HCT116 (cell line): ENCODE measurements around the gene FNIP2. TPM values are rescaled to one million over a fixed set of nuclear protein-coding genes. Genes with fewer than 3 reads are reported as not detected.

Source experiments
- ATAC-seq: fragments of 200-7000 bp; cut with Tn5 transposase; 2 replicates; pipeline ENCODE4 v1.9.1; 2020; ENCODE audit warnings: mild to moderate bottlenecking, moderate library complexity
- BruUV-seq: library from RNA; stranded (reverse); fragments of 400-500 nt; replicated peaks from 2 replicates; lab custom pipeline; 2021; lab: Mats Ljungman, UMichigan
- CTCF ChIA-PET: fragments of 300-600 bp; sonication (Branson Sonifier 250); formaldehyde crosslinking; loops from one replicate; lab custom pipeline; 2021; ENCODE audit warnings: antibody characterized with exemption; lab: Charles Lee
- POLR2A ChIA-PET: fragments of 300-600, 350-600 bp; sonication (Branson Sonifier 250); formaldehyde crosslinking; loops from one replicate; lab custom pipeline; 2021; ENCODE audit warnings: antibody characterized with exemption; lab: Charles Lee
- RAD21 ChIA-PET, 2 experiments: fragments of 300-600 bp; sonication (Branson Sonifier 250); formaldehyde crosslinking; loops; one replicate each; lab custom pipeline; 2023; ENCODE audit warnings: low total read pairs in 2 of 2; ENCODE audit not compliant: uncharacterized antibody in 2 of 2, unreplicated experiment in 2 of 2, low non-redundant PET in 1 of 2; lab: Charles Lee
- DNase-seq: peaks from one replicate; pipeline ENCODE4 v3.0.0-alpha.2; 2010; ENCODE audit warnings: low read depth, low spot score
- H2AFZ ChIP-seq: fragments of 200-600 bp; shearing (Covaris generic), sonication (generic); 2 replicates; pipeline ENCODE4 v1.6.1; 2017; ENCODE audit warnings: low read depth, mixed run types, mixed read lengths, antibody characterized with exemption, low read length; ENCODE audit not compliant: poor library complexity, severe bottlenecking
- H3K27ac ChIP-seq: 2 replicates; pipeline ENCODE4 v1.5.1; 2012; ENCODE audit warnings: low read depth, low read length
- H3K27me3 ChIP-seq: fragments of 200-600 bp; sonication (generic); 2 replicates; pipeline ENCODE4 v1.6.1; 2016; ENCODE audit warnings: mixed run types, low read length, mixed read lengths; ENCODE audit not compliant: insufficient read depth
- H3K36me3 ChIP-seq, 2 experiments: fragments of 200-500 bp in 1 of 2; fragments of 200-600 bp in 1 of 2; sonication (Bioruptor generic) in 1 of 2; sonication (generic) in 1 of 2; 2 replicates each; pipeline versions ENCODE4 v1.5.1 to v1.6.1; 2014 to 2016; ENCODE audit warnings: low read length in 2 of 2, inconsistent platforms in 1 of 2, mixed read lengths in 1 of 2, mixed run types in 1 of 2; ENCODE audit not compliant: insufficient read depth in 2 of 2, control insufficient read depth in 1 of 2
- H3K4me1 ChIP-seq, 2 experiments: fragments of 200-600 bp in 1 of 2; sonication (generic) in 1 of 2; 2 replicates each; pipeline versions ENCODE4 v1.5.1 to v1.6.1; 2012 to 2017; ENCODE audit warnings: low read length in 2 of 2, inconsistent platforms in 1 of 2, mild to moderate bottlenecking in 1 of 2, mixed read lengths in 1 of 2, mixed run types in 1 of 2, moderate library complexity in 1 of 2; ENCODE audit not compliant: insufficient read depth in 2 of 2, control insufficient read depth in 1 of 2
- H3K4me2 ChIP-seq: fragments of 200-600 bp; sonication (generic); 2 replicates; pipeline ENCODE4 v1.6.1; 2017; ENCODE audit warnings: mixed run types, low read length, mixed read lengths
- H3K4me3 ChIP-seq, 2 experiments: fragments of 200-600 bp in 1 of 2; sonication (generic) in 1 of 2; replicated peaks in 1 of 2; 2 replicates each; pipeline ENCODE4 v1.5.1; 2011 to 2016; ENCODE audit warnings: low read length in 2 of 2, control low read depth in 1 of 2, low read depth in 1 of 2, mild to moderate bottlenecking in 1 of 2, mixed read lengths in 1 of 2, mixed run types in 1 of 2
- H3K79me2 ChIP-seq: fragments of 200-600 bp; sonication (generic); 2 replicates; pipeline ENCODE4 v1.6.1; 2017; ENCODE audit warnings: mild to moderate bottlenecking, mixed run types, low read length, moderate library complexity, mixed read lengths; ENCODE audit not compliant: insufficient read depth
- H3K9ac ChIP-seq: fragments of 200-600 bp; sonication (generic); 2 replicates; pipeline ENCODE4 v1.6.1; 2016; ENCODE audit warnings: low read length, mixed read lengths
- H3K9me2 ChIP-seq: fragments of 200-600 bp; sonication (generic), shearing (Covaris generic); 2 replicates; pipeline ENCODE4 v1.6.1; 2017; ENCODE audit warnings: mixed run types, mild to moderate bottlenecking, moderate library complexity; ENCODE audit not compliant: insufficient read depth
- H3K9me3 ChIP-seq, 2 experiments: fragments of 200-500 bp in 1 of 2; fragments of 200-600 bp in 1 of 2; sonication (Bioruptor generic) in 1 of 2; sonication (generic) in 1 of 2; 2 replicates each; pipeline ENCODE4 v1.6.1; 2014 to 2017; ENCODE audit warnings: low read length in 2 of 2, mixed read lengths in 2 of 2, inconsistent platforms in 1 of 2, low read depth in 1 of 2, mild to moderate bottlenecking in 1 of 2, mixed run types in 1 of 2, moderate library complexity in 1 of 2; ENCODE audit not compliant: control insufficient read depth in 1 of 2, insufficient read depth in 1 of 2
- H4K20me1 ChIP-seq: fragments of 200-600 bp; sonication (generic), shearing (Covaris generic); 2 replicates; pipeline ENCODE4 v1.6.1; 2017; ENCODE audit warnings: mixed run types, mild to moderate bottlenecking, moderate library complexity; ENCODE audit not compliant: insufficient read depth
- ATF3 ChIP-seq: IDR thresholded peaks from 2 replicates; pipeline ENCODE4 v1.6.1; 2012
- CEBPB ChIP-seq: IDR thresholded peaks from 2 replicates; pipeline ENCODE4 v1.6.1; 2012; ENCODE audit warnings: low read depth
- EGR1 ChIP-seq: IDR thresholded peaks from 2 replicates; pipeline ENCODE4 v1.6.1; 2012; ENCODE audit warnings: low read depth
- EZH2 ChIP-seq: fragments of 200-600 bp; sonication (generic); IDR thresholded peaks from 2 replicates; pipeline ENCODE4 v1.6.1; 2017; ENCODE audit warnings: antibody characterized with exemption, mixed run types
- FOSL1 ChIP-seq: IDR thresholded peaks from 2 replicates; pipeline ENCODE4 v1.6.1; 2012; ENCODE audit warnings: low read depth
- JUND ChIP-seq: IDR thresholded peaks from 2 replicates; pipeline ENCODE4 v1.6.1; 2012
- MAX ChIP-seq: IDR thresholded peaks from 2 replicates; pipeline ENCODE4 v1.6.1; 2012
- POLR2A ChIP-seq: IDR thresholded peaks from 2 replicates; pipeline ENCODE4 v1.7.0; 2011; ENCODE audit warnings: borderline replicate concordance; ENCODE audit not compliant: insufficient read depth, insufficient read length; ENCODE audit errors: extremely low read depth
- REST ChIP-seq: IDR thresholded peaks from 2 replicates; pipeline ENCODE4 v1.6.1; 2012; ENCODE audit warnings: low read depth
- SP1 ChIP-seq: IDR thresholded peaks from 2 replicates; pipeline ENCODE4 v1.6.1; 2012; ENCODE audit warnings: low read depth
- YY1 ChIP-seq: IDR thresholded peaks from 2 replicates; pipeline ENCODE4 v1.6.1; 2011; ENCODE audit warnings: low read length, low read depth, moderate library complexity, mild to moderate bottlenecking; ENCODE audit not compliant: insufficient replicate concordance; ENCODE audit errors: extremely low read depth
- ZNF274 ChIP-seq: fragments of 200-500 bp; sonication (Bioruptor generic); IDR thresholded peaks from 2 replicates; pipeline ENCODE4 v1.6.1; 2014; ENCODE audit warnings: mild to moderate bottlenecking, low read depth, low read length, inconsistent platforms
- intact Hi-C: fragments of 100-400 bp; cut with micrococcal nuclease; formaldehyde crosslinking; loops from 2 replicates; pipeline ENCODE4 v1.10.0; 2022
- total RNA-seq: library from RNA; stranded (reverse); gene quantifications from one replicate; pipeline ENCODE4 v1.2.1, GENCODE V29; 2021; ENCODE audit not compliant: unreplicated experiment

The FNIP2 gene
- total RNA-seq, 1 experiment from 2014 or later: 4.8 TPM

- BruUV-seq: no TSS peak
- H3K36me3 ChIP-seq: no peaks in the 10 kb centered on the region
- H3K4me1 ChIP-seq: peaks cover 15 to 18% of the 10 kb centered on the region in 2 experiments
- no peaks in the 10 kb centered on the region for H3K9me3 ChIP-seq
- H3K4me3 ChIP-seq: no peak overlapping the region
- ChIA-PET CTCF (no interaction called here), RAD21 (no interaction called here)
- intact Hi-C loops: no loop called here
- no peak overlapping the region for H3K4me2 ChIP-seq
- TF ChIP-seq JUND: no peak
- no peak for TF ChIP-seq YY1
- TF ChIP-seq POLR2A: no peak
- no peak for TF ChIP-seq FOSL1
- TF ChIP-seq ATF3: no peak
- no peak for TF ChIP-seq SP1
- TF ChIP-seq EZH2: no peak
- no peak for TF ChIP-seq MAX
- no peak for TF ChIP-seq ZNF274
- TF ChIP-seq, all 23 proteins: peak for 0
- DNase-seq: no peak
- Histone ChIP-seq H4K20me1 (no peaks in the 10 kb centered on the region), H3K9me2 (no peaks in the 10 kb centered on the region), H3K79me2 (no peaks in the 10 kb centered on the region), H2AFZ (no peak overlapping the region), H3K9ac (no peak overlapping the region), H3K27me3 (no peaks in the 10 kb centered on the region), H3K27ac (no peak overlapping the region)
- POLR2A ChIA-PET: no interaction called here
- no peak for ATAC-seq
These were observed 38.9 kb downstream of the FNIP2 start for GRCh38 chr4:158807691-158808090.

GRCh38 chr4:158808399-158808798, 39.6 kb downstream of the FNIP2 start:
- H3K27me3 ChIP-seq: no peaks in the 10 kb centered on the region
- BruUV-seq: no TSS peak
- POLR2A ChIA-PET: no interaction called here
- TF ChIP-seq MAX: no peak
- TF ChIP-seq CEBPB: no peak
- no peak for TF ChIP-seq FOSL1
- no peak for TF ChIP-seq EGR1
- no peak for TF ChIP-seq YY1
- no peak for TF ChIP-seq JUND
- no peak for TF ChIP-seq POLR2A
- no peak for TF ChIP-seq REST
- TF ChIP-seq ZNF274: no peak
- no peak overlapping the region for H2AFZ ChIP-seq
- no peaks in the 10 kb centered on the region for H3K9me3 ChIP-seq
- CTCF ChIA-PET: no interaction called here
- H3K27ac ChIP-seq: no peak overlapping the region
- DNase-seq: no peak
- no peak overlapping the region for H3K4me3 ChIP-seq
- ATAC-seq: no peak
- peaks cover 15 to 18% of the 10 kb centered on the region in 2 experiments for H3K4me1 ChIP-seq
- RAD21 ChIA-PET: no interaction called here
- no peaks in the 10 kb centered on the region for H4K20me1 ChIP-seq
- H3K79me2 ChIP-seq: no peaks in the 10 kb centered on the region
- intact Hi-C loops: no loop called here
- H3K9ac ChIP-seq: no peak overlapping the region
- H3K36me3 ChIP-seq: no peaks in the 10 kb centered on the region
- no peak overlapping the region for H3K4me2 ChIP-seq
- H3K9me2 ChIP-seq: no peaks in the 10 kb centered on the region
